ENCODE results near the gene FCRLA.
"Not testable (repeated sequence)": the region's sequence is repeated elsewhere in the genome, so short reads cannot be mapped to it uniquely, and the experiment has no call there.

Gene FCRLA, protein sequence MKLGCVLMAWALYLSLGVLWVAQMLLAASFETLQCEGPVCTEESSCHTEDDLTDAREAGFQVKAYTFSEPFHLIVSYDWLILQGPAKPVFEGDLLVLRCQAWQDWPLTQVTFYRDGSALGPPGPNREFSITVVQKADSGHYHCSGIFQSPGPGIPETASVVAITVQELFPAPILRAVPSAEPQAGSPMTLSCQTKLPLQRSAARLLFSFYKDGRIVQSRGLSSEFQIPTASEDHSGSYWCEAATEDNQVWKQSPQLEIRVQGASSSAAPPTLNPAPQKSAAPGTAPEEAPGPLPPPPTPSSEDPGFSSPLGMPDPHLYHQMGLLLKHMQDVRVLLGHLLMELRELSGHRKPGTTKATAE

DNA sequence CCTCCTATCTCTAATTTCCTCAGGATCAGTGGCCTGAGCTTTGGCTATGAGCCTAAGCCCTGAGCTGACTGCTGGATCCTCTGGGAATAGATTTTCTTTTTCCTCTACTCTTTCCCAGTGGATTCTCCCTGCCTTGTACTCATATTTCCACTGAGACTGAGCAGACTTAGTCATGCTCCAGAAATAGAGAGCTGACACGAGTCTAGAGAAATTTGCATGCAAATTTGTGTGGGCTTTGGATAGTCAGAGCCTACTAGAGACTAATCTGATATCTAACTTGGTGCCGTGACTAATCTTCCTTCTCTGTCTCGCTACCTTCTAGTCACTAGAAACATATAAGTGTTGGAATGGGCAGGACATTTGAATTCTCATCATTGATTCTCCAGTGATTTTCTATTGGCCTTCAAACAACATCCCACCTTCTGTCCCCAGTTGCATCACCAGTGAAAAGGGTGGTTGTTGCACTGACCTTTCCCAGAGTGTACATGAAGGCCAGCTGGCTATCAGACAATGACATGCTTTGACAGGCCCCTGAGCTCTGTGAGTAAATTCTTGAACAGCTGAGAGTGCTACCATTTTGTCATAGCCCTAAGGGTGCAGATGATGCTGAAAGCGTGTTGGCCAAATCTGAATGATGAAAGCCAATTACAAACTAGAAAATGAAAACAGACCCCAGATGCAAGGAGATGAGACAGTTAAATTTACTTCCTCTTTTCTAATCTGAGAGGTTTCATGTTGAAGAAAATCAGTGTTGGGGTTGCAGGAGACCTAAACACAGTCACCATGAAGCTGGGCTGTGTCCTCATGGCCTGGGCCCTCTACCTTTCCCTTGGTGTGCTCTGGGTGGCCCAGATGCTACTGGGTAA lies at the start of gene FCRLA:
TSS of gene FCRLA (plus strand) at position 748 of the 866 bp plus-strand sequence. CDS start at position 784, 36 bp downstream.
- DNase-seq (ENCODE audit: low read depth): no peak

DNA sequence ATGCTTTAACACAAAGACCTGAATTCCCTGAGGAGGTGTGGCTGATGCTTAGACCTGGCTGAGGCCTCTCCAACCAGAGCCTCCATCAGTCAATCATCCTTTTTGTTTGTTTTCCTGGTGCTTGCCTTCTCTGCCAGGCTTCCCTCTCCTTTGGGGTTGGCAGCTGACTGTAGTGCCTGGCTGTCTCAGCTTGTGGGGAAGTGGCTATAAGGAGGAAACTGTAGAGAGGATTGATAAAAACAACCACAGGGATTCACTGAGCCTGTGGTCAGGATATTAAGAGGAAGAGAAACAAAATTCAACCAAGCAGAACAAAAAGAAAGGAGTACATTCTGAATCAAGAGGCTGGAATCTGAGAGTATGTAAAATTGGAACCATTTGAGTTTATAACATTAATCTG lies 48.5 kb upstream of the FCRLA start:
- not testable (repeated sequence) for DNase-seq (ENCODE audit: low read depth)

DNA sequence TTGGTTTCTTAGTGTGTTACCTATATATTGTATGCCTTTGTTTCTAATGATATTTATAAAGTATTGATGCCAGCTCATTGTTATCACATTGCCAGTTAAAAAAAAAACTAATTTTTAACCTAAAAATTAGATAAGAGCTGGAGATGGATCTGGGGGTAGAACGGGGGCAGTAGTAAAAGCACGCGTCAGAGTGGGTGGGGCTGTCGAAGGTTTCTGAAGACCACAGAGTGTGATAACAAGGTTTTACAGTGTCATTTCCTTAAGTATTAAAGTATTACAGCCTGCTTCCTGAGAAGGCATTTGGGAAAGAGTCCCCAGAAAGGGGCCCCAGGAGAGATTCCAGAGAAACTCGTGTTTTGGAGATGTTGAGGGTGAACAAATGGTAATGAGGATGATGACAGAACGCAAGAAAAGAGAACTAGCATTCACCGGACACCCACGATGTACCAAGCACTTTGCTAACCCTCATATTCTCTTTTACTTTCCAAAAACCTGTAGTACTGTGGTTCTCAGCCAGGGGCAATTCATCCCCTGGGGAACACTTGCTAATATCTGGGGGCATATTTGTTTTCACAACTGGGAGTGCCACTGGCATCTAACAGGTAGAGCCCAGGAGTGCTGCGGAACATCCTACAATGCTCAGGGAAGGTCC lies 45.2 kb upstream of the FCRLA start:
- not testable (repeated sequence) for DNase-seq (ENCODE audit: low read depth)

DNA sequence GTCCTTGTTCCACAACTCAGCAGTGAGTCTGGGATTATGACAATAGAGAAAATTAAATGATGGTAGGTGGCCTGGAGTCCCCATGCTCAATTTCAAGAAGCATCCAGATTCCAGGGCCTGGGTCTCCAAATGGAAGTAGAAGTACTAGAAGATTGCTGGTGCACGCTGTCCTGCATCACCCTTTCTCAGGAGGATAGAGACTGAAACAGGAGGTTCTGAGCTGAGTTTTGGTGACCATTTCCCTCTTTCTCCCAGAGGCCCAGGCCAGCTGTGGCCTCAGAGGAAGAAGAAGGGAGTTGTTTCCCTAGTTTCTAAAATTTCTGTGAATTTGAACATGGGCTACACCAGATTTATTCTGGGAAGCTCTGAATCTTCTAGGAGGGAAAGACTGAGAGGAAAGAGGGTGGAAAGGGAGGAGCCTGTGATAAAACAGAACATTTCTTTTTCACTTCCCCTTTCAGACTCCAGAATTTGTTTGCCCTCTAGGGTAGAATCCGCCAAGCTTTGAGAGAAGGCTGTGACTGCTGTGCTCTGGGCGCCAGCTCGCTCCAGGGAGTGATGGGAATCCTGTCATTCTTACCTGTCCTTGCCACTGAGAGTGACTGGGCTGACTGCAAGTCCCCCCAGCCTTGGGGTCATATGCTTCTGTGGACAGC lies 44.2 kb upstream of the FCRLA start, which contains the start of gene FCGR2B:
TSS of gene FCGR2B (plus strand) at position 460 of the 656 bp plus-strand sequence. CDS start at position 559, 99 bp downstream.
- not testable (repeated sequence) for DNase-seq (ENCODE audit: low read depth)

DNA sequence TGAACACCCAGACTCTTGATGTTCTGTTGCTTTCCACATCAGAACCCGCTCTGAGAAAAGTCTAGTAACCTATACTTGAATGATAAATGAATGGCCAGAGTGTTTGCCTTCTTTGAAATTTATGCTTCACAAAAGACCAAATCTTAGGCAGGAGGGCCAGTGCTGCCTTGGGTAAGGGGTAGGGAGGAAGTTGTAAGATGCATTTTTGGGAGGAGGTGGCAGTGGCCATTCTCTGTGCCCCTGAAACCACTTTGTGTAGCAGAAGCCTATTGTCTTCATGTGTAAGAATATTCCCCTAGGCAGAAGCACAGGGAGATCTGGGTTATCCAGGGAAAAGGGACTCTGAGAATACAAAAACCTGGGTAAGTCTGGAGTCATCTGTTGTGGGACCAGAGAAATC lies 43.5 kb upstream of the FCRLA start:
- not testable (repeated sequence) for DNase-seq (ENCODE audit: low read depth)

DNA sequence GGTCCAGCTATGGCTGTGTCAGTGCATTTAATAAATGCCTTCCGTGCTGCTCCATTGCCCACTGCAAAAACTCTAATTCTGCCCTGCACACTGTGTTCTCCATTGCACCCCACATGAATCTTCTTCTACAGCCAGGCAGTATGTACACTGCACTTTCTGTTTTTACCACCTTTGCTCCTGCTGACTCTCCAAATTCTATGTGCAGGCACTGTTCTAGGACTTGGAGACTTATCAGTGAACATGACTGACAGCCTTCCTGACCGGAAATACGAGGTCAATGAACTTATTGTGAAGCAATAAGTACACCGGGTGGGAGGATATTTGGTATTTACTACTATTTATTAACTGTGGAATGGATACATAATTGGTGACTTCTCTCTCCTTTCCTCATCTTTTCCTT lies 42.3 kb upstream of the FCRLA start:
- not testable (repeated sequence) for DNase-seq (ENCODE audit: low read depth)

DNA sequence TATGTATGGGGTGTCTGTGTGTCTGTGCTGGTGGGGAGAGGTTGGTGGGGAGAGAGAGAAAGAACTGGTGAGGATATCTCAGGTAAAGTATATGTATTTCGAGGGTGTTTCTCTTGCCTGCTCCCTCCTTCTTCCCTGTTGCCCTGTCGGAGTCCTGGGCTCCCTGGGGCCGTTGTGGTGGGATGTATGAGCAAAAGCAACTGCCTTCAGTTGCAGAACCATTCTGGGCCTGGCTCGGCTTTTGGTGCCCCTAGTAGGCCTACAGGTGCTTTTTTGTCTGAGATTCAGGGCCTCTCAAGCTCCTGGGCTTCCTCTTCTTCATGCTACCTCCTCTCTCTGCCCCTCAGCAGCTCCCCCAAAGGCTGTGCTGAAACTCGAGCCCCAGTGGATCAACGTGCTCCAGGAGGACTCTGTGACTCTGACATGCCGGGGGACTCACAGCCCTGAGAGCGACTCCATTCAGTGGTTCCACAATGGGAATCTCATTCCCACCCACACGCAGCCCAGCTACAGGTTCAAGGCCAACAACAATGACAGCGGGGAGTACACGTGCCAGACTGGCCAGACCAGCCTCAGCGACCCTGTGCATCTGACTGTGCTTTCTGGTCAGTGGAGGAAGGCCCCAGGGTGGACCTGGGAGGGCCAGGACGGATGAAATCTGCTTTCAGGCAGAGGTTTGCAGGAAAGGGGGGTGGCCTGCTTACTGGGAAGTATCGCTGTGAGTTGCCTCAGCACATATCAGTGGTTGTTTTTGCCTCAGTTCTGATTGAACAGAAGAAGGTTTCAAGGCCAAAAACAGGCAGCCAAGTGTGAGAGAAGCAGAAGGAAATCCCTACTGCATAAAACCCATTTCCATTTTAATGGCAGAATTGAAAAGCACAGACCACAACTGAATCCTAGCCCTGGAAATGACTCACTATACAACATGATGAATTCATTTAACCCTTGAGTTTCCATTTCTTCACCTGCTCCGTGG lies 35.7 kb upstream of the FCRLA start:
- not testable (repeated sequence) for DNase-seq (ENCODE audit: low read depth)

DNA sequence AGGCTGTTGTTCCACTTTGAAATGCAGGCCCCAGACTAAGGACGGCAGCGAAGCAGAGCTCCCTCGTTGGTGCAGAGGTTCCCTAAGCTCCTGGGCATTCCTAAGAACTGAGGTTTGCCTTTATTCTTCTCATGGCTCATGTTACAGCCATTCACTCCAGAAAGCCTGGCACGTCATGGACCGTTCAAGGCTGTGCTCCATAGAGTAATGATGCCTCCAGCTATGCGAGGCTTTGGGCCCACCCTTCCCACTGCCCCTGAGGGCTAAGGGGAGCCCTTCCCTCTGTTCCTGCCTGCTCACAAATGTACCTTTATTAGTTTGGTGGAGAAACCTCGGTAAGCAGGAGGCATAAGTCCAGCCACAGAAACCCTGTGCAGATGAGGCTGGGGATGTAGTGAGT lies 33.6 kb upstream of the FCRLA start:
- not testable (repeated sequence) for DNase-seq (ENCODE audit: low read depth)

DNA sequence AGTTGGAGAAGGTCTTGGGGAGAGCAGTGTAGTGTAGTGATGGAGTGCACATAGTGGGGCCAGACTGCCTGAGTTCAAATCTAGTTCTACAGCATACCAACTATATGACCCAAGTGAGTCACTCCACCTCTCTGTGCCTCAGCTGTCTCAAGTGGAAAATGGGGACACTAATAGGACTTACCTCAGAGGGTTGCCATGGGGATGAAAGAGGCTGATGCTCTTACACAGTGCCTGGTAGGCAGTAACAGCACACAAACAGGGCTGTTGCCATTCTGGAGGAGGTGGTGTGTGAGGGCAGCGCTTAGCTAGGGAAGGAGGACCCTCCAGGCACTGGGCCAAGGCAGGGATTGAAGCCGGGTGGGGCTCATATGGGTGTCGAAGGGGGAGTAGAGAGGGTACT lies 32.6 kb upstream of the FCRLA start:
- DNase-seq (ENCODE audit: low read depth): not testable (repeated sequence)

DNA sequence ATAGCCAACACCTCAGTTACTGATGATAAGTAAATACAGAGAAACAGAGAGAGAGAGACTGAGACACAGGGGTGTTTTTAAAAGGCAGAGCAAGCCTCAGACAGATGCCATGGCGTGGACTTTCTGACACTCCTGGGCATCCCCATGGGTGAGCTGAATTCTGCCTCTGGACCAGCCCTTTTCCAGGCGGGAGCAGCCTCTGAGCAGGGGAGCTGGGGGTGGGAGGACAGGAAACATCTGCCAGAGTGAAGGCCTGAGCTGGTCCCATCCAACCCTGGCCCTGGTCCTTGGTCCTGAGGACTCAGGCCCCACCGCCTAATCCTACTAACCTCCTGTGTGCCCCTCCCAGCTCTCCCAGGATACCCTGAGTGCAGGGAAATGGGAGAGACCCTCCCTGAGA lies 32.1 kb upstream of the FCRLA start:
- DNase-seq (ENCODE audit: low read depth): not testable (repeated sequence)

DNA sequence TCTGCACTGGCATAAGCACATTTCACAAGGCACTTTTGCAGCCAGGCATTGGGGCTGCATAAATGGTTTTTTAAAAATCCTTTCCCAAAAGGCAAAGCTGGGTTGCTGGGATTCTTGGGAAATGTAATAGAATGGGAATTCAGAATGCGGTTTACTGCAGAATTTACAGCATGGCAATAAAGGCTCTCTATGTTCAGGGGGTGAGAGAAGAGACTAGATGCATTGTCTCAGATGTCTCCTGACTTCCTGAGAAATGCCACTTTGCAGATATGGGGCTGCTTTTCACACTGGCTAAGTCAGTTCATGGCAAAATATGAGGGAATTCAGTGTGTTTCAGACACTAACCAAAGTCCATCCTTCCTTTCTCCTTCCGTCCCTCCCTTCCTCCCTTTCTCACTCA lies 30.6 kb upstream of the FCRLA start:
- DNase-seq (ENCODE audit: low read depth): no peak

DNA sequence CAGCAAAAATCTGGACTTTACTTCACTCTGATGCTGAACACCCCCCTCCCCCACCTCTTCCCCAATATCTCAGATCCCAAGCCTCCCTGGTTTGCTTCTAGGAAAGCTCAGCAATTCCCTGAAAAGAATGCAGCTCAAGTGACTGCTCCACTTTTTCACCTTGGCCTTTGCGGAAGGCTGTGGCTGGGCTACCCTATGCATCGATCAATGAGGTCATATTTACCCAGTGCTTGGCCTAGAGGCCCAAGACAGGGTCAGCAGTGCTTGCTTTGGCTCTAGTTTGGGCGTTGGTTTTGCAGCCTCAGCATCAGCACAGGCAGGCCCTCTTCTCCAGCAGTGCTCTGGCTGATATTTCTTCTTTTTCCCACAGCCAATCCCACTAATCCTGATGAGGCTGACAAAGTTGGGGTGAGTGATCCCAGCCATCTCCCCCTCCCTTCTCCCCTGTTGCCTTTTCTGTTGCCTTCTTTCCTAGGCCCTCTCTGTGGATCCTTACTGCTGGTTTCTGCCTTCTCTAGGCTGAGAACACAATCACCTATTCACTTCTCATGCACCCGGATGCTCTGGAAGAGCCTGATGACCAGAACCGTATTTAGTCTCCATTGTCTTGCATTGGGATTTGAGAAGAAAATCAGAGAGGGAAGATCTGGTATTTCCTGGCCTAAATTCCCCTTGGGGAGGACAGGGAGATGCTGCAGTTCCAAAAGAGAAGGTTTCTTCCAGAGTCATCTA lies 29.9 kb upstream of the FCRLA start:
- DNase-seq (ENCODE audit: low read depth): no peak

DNA sequence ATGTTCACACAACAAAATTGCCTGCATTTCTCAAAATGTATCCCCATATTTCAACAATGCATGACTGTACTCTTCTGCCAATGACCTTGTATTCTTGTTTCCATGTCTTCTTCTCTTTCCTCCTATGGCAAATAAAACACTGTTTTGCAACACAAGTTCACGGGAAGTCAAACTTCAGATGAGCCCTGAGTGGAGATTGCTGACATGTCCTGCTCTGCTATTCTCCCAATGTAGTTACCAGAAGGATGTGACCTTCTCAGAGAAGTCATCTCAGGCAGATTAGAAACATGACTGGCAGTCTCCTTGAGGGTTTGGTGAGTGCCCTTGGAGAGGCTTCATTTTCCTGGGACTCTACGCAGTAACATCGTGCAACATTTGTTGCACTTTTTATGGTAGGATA lies 28.5 kb upstream of the FCRLA start:
- no peak for DNase-seq (ENCODE audit: low read depth)

DNA sequence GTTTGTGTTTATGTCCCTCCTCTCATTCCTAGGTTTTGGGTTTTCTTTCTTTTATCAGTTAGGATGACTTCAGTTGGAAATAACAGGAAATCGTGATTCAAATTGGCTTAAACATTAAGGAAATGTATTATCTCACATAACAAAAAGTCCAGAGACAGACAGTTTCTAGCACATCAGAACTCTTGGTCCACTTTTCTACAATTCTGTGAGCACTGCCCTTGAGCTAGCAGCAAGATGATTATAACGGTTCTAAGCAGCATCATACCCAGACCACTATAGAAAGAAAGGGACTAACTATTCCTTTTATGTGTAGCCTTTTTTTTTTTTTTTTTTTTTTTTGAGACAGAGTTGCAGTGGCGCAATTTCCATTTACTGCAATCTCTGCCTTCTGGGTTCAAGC lies 25.1 kb upstream of the FCRLA start:
- DNase-seq (ENCODE audit: low read depth): no peak

DNA sequence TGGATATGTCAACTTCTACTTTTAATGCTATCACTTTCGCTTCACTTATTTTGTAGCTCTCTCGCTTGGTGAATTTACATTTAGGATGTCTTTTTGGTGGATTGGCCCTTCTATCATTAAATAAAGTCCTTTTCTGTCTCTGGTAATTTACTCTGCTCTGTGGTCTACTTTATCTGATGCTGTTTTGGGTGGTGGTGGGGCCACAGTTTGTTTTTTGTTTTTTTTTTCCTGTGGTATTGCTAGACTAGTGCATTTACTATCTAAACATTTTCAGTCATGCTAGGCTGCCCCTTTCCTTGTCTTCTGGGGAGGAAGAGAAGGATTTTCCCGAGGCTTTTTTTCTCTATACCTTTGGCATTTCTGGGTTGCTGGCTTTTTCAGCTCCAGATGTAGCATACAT lies 18.1 kb upstream of the FCRLA start:
- DNase-seq (ENCODE audit: low read depth): no peak

DNA sequence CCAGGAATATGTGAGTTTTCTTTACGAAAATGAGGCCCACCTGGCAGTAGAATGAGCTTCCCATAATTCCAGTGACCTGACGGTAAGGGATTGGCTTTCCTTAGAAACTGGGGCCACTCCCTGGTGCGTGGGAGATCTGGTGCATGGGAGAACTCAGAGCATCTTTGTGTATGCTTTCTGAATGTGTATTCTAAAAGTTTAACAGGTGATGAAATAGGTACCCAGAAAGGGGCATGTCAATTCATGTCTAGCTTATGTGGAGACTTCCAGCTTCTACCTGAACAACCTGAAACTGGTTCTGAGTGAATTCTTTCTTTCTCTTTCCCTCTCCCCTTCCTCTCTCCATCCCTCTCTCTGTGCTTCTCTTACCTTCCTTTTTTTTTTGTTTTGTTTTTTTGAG lies 15.2 kb upstream of the FCRLA start:
- no peak for DNase-seq (ENCODE audit: low read depth)

DNA sequence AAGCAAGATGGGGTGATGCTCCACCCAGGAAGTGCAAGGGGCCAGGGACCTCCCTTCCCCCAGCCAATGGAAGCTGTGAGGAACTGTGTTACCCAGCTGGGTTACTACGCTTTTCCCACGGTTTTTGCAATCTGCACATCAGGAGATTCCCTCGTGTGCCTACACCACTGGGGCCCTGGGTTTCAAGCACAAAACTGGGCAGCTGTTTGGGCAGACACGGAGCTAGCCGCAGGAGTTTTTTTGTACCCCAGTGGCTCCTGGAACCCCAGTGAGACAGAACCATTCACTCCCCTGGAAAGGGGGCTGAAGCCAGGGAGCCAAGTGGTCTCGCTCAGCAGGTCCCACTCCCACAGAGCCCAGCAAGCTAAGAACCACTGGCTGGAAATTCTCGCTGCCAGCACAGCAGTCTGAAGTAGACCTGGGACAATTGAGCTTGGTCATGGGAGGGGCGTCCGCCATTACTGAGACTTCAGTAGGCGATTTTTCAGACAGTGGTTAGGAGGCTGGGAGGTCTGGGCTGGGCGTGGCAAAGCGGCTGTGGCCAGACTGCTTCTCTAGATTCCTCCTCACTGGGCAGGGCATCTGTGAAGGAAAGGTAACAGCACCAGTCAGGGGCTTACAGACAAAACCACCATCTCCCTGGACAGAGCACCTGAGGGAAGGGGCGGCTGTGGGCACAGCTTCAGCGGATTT lies 13.9 kb upstream of the FCRLA start:
- DNase-seq (ENCODE audit: low read depth): not testable (repeated sequence)

DNA sequence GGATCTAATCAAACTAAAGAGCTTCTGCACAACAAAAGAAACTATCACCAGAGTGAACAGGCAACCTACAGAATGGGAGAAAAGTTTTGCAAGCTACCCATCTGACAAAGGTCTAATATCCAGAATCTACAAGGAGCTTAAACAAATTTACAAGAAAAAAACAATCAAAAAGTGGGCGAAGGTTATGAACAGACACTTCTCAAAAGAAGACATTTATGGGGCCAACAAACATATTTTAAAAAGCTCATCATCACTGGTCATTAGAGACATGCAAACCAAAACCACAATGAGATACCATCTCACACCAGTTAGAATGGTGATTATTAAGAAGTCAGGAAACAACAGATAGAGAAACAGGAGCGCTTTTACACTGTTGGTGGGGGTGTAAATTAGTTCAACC lies 8.7 kb upstream of the FCRLA start:
- not testable (repeated sequence) for DNase-seq (ENCODE audit: low read depth)

DNA sequence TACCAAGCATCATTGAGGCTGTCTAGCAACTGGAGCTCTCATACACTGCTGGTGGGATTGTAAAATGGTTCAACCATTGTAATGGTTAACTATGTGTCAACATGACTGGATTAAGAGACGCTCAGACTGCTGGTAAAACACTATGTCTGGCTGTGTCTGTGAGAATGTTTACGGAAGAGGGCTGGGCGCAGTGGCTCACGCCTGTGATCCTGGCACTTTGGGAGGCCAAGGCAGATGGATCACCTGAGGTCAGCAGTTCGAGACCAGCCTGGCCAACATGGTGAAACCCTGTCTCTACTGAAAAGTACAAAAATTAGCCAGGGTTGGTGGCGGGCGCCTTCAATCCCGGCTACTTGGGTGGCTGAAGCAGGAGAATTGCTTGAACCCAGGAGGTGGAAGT lies 4.8 kb upstream of the FCRLA start:
- no peak for DNase-seq (ENCODE audit: low read depth)

All from stimulated activated CD8-positive, alpha-beta memory T cell treated with anti-CD3 and anti-CD28 coated beads, Interleukin-15, amount 100 ng/mL, for 1 hour (primary cell).